ENCODE results near the gene PTRH1. TPM values are rescaled to one million over a fixed set of nuclear protein-coding genes. Genes with fewer than 3 reads are reported as not detected.

PTRH1 gene
- total and polyA plus RNA-seq, 8 donors = 2.9 to 50.4 (median 16.9) TPM

GRCh38 chr9:127679506-127679905 is 36.0 kb downstream of the PTRH1 start:
- Histone ChIP-seq H3K4me3 (no peak overlapping the region), H3K27me3 (no peaks in the 10 kb centered on the region), H3K27ac (no peak overlapping the region), H3K9me3 (no peaks in the 10 kb centered on the region), H3K4me1 (no peaks in the 10 kb centered on the region), H3K36me3 (peaks cover 40 to 98% (median 93%) of the 10 kb centered on the region in 4 donors)
- WGBS, 5 donors = 80 to 94% (median 88%) methylated on average over 2 of the region's 2 CpGs
- intact Hi-C loops (cut with DNase I; ENCODE audit: low total_unique reads) = no loop called here
- no peak for DNase-seq
- no peak for TF ChIP-seq EP300 (IDR thresholded peaks at IDR 0.05)
- TF ChIP-seq POLR2AphosphoS5 (IDR thresholded peaks at IDR 0.05) = no peak
- TF ChIP-seq POLR2A (IDR thresholded peaks at IDR 0.05) = no peak
- TF ChIP-seq CTCF (IDR thresholded peaks at IDR 0.05) = no peak

GRCh38 chr9:127676638-127677037 is 38.8 kb downstream of the PTRH1 start:
- Histone ChIP-seq H3K27ac (no peak overlapping the region), H3K9me3 (no peaks in the 10 kb centered on the region), H3K36me3 (peaks cover 41 to 97% (median 92%) of the 10 kb centered on the region in 4 donors), H3K4me3 (no peak overlapping the region), H3K27me3 (no peaks in the 10 kb centered on the region), H3K4me1 (no peaks in the 10 kb centered on the region)
- no peak for DNase-seq
- TF ChIP-seq POLR2AphosphoS5 (IDR thresholded peaks at IDR 0.05) = no peak
- no peak for TF ChIP-seq POLR2A (IDR thresholded peaks at IDR 0.05)
- TF ChIP-seq CTCF (IDR thresholded peaks at IDR 0.05) = no peak
- no peak for TF ChIP-seq EP300 (IDR thresholded peaks at IDR 0.05)
- intact Hi-C loops (cut with DNase I; ENCODE audit: low total_unique reads) = no loop called here
- WGBS, 5 donors = 92 to 95% (median 94%) methylated on average over 10 to 12 of the region's 12 CpGs

- no peaks in the 10 kb centered on the region for H3K9me3 ChIP-seq
- no peak overlapping the region for H3K4me3 ChIP-seq
- no peak for DNase-seq
- H3K4me1 ChIP-seq = no peaks in the 10 kb centered on the region
- WGBS, 5 donors = 86 to 93% (median 90%) methylated on average over 7 of the region's 7 CpGs
- intact Hi-C loops (cut with DNase I; ENCODE audit: low total_unique reads) = no loop called here
- no peaks in the 10 kb centered on the region for H3K27me3 ChIP-seq
- H3K36me3 ChIP-seq = peaks cover 34 to 94% (median 88%) of the 10 kb centered on the region in 4 donors
- no peak overlapping the region for H3K27ac ChIP-seq
- TF ChIP-seq CTCF (IDR thresholded peaks at IDR 0.05) = no peak
These were observed 42.2 kb downstream of the PTRH1 start for GRCh38 chr9:127673234-127673633.

- WGBS, 5 donors = 85 to 95% (median 92%) methylated on average over 7 to 18 of the region's 18 CpGs
- no peaks in the 10 kb centered on the region for H3K27me3 ChIP-seq
- no peak for DNase-seq
- no peak overlapping the region for H3K27ac ChIP-seq
- intact Hi-C loops (cut with DNase I; ENCODE audit: low total_unique reads) = no loop called here
- no peaks in the 10 kb centered on the region for H3K9me3 ChIP-seq
- TF ChIP-seq POLR2AphosphoS5 (IDR thresholded peaks at IDR 0.05) = no peak
- no peak for TF ChIP-seq POLR2A (IDR thresholded peaks at IDR 0.05)
- no peak for TF ChIP-seq CTCF (IDR thresholded peaks at IDR 0.05)
- TF ChIP-seq EP300 (IDR thresholded peaks at IDR 0.05) = no peak
- H3K4me1 ChIP-seq = no peaks in the 10 kb centered on the region
- no peak overlapping the region for H3K4me3 ChIP-seq
- H3K36me3 ChIP-seq = peaks cover 19 to 94% (median 81%) of the 10 kb centered on the region in 4 donors
These were observed 47.6 kb downstream of the PTRH1 start for GRCh38 chr9:127667906-127668305.

Measured in stomach (tissue), 9 donors.